ENCODE results near the gene OVAAL. TPM values are rescaled to one million over a fixed set of nuclear protein-coding genes. Genes with fewer than 3 reads are reported as not detected.

Gene OVAAL
- total RNA-seq (2014; rRNA removed; shearing (Covaris generic)) (not detected in 2 replicates), polyA plus RNA-seq (2016; fragmentation: Nextera tagmentation; extraction: Ambion mirVana) (not detected in 2 replicates)

GRCh38 chr1:180558664-180559063, at the start of gene OVAAL:
Gene OVAAL, plus strand, starts transcription at chr1:180558964.
- Histone ChIP-seq H3K79me2 (ENCODE audit: insufficient read depth) (no peaks in the 10 kb centered on the region), H3F3A (ENCODE audit: insufficient read depth) (peaks cover 15% of the 10 kb centered on the region), H2AFZ (no peak within 1 kb of the TSS), H3K9me3 (ENCODE audit: low read depth) (no peaks in the 10 kb centered on the region), H3K9ac (no peak within 1 kb of the TSS), H3K27me3 (replicated peaks; ENCODE audit: insufficient read depth) (no peaks in the 10 kb centered on the region), H3K4me3 (no peak within 1 kb of the TSS), H3K4me1 (ENCODE audit: insufficient read depth) (peaks cover 28% of the 10 kb centered on the region), H3K4me2 (ENCODE audit: unreplicated experiment) (no peak within 1 kb of the TSS), H3K36me3 (ENCODE audit: low read depth) (no peaks in the 10 kb centered on the region), H3K27ac (no peak within 1 kb of the TSS), H3K9me2 (ENCODE audit: insufficient read depth) (no peaks in the 10 kb centered on the region), H4K20me1 (ENCODE audit: insufficient read depth) (no peaks in the 10 kb centered on the region)
- in situ Hi-C loops (cut with MboI) = no loop called here
- no peak for TF ChIP-seq EZH2phosphoT487 (IDR thresholded peaks at IDR 0.05; ENCODE audit: insufficient read depth, low read depth)
- TF ChIP-seq EZH2 (IDR thresholded peaks at IDR 0.05; ENCODE audit: insufficient read depth, poor library complexity, severe bottlenecking) = no peak
- WGBS, 2 experiments (ENCODE audit: low coverage in 1 of 2, low lambda C conversion rate in 2 of 2, missing lambda C conversion rate in 2 of 2) = 43 to 45% methylated on average over 6 of the region's 6 CpGs
- no peak for DNase-seq

DNA sequence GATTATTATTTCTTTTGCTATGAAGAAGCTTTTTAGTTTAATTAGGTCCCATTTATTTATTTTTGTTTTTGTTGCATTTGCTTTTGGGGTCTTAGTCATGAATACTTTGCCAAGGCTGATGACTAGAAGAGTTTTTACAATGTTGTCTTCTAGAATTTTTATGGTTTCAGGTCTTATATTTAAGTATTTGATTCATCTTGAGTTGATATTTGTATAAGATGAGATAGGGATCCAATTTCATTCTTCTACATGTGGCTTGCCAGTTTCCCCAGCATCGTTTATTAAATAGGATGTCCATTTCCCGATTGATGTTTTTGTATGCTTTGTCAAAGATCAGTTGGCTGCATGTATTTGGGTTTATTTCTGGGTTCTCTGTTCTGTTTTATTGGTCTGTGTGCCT, 47.9 kb upstream of the OVAAL start:
- no peaks in the 10 kb centered on the region for H3K79me2 ChIP-seq (ENCODE audit: insufficient read depth)
- no peaks in the 10 kb centered on the region for H3K9me3 ChIP-seq (ENCODE audit: low read depth)
- H3F3A ChIP-seq (ENCODE audit: insufficient read depth) = no peaks in the 10 kb centered on the region
- no peaks in the 10 kb centered on the region for H3K36me3 ChIP-seq (ENCODE audit: low read depth)
- H3K4me3 ChIP-seq = no peak overlapping the region
- H4K20me1 ChIP-seq (ENCODE audit: insufficient read depth) = no peaks in the 10 kb centered on the region
- H3K4me2 ChIP-seq (ENCODE audit: unreplicated experiment) = no peak overlapping the region
- in situ Hi-C loops (cut with MboI) = loop anchor here (5.0 kb wide), 1 partner anchor 351 kb away; no protein-coding TSS in a partner anchor
- no peaks in the 10 kb centered on the region for H3K27me3 ChIP-seq (replicated peaks; ENCODE audit: insufficient read depth)
- no peak for TF ChIP-seq EZH2phosphoT487 (IDR thresholded peaks at IDR 0.05; ENCODE audit: insufficient read depth, low read depth)
- TF ChIP-seq EZH2 (IDR thresholded peaks at IDR 0.05; ENCODE audit: insufficient read depth, poor library complexity, severe bottlenecking) = no peak
- 95 to 100% methylated on average over 2 of the region's 2 CpGs for WGBS, 2 experiments (ENCODE audit: low coverage in 1 of 2, low lambda C conversion rate in 2 of 2, missing lambda C conversion rate in 2 of 2)
- no peak overlapping the region for H3K9ac ChIP-seq
- H3K4me1 ChIP-seq (ENCODE audit: insufficient read depth) = peaks cover 7% of the 10 kb centered on the region; the same call in 1 of the 2 replicates
- DNase-seq = no peak
- H3K9me2 ChIP-seq (ENCODE audit: insufficient read depth) = no peaks in the 10 kb centered on the region
- H3K27ac ChIP-seq = no peak overlapping the region
- no peak overlapping the region for H2AFZ ChIP-seq

DNA sequence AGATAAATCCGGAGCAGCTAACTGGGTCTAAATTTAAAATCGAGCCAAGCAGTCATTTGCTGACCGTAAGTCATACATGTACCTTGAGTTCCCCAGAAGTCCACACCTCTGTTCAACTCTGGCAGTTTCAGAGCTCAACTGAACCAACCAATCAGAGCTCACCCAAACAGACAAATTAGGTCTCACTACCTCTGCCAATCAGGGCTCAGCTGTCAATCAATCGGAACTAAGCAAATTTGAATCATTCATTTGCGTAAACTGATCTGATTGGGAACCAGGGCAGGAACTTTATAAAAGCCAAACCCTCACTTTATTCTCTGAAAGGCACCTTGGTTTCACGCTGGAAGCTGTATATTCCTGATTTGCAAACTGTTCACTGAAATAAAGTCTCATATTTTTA, 45.2 kb upstream of the OVAAL start:
- no peak overlapping the region for H3K27ac ChIP-seq
- H3K9ac ChIP-seq = no peak overlapping the region
- no peaks in the 10 kb centered on the region for H3K9me2 ChIP-seq (ENCODE audit: insufficient read depth)
- in situ Hi-C loops (cut with MboI) = loop anchor here (5.0 kb wide), 1 partner anchor 349 kb away; no protein-coding TSS in a partner anchor
- no peak for TF ChIP-seq EZH2 (IDR thresholded peaks at IDR 0.05; ENCODE audit: insufficient read depth, poor library complexity, severe bottlenecking)
- TF ChIP-seq EZH2phosphoT487 (IDR thresholded peaks at IDR 0.05; ENCODE audit: insufficient read depth, low read depth) = no peak
- WGBS, 2 experiments (ENCODE audit: low coverage in 1 of 2, low lambda C conversion rate in 2 of 2, missing lambda C conversion rate in 2 of 2) = 85 to 92% methylated on average over 6 of the region's 6 CpGs
- H3K79me2 ChIP-seq (ENCODE audit: insufficient read depth) = no peaks in the 10 kb centered on the region
- no peaks in the 10 kb centered on the region for H3K9me3 ChIP-seq (ENCODE audit: low read depth)
- H3K27me3 ChIP-seq (replicated peaks; ENCODE audit: insufficient read depth) = no peaks in the 10 kb centered on the region
- H3K4me3 ChIP-seq = no peak overlapping the region
- H3F3A ChIP-seq (ENCODE audit: insufficient read depth) = no peaks in the 10 kb centered on the region
- no peaks in the 10 kb centered on the region for H4K20me1 ChIP-seq (ENCODE audit: insufficient read depth)
- H3K4me1 ChIP-seq (ENCODE audit: insufficient read depth) = peaks cover 12% of the 10 kb centered on the region
- no peak overlapping the region for H3K4me2 ChIP-seq (ENCODE audit: unreplicated experiment)
- DNase-seq = no peak
- H2AFZ ChIP-seq = no peak overlapping the region
- no peaks in the 10 kb centered on the region for H3K36me3 ChIP-seq (ENCODE audit: low read depth)

- in situ Hi-C loops (cut with MboI) = no loop called here
- no peak for DNase-seq
- Histone ChIP-seq H3K27ac (no peak overlapping the region), H3K79me2 (ENCODE audit: insufficient read depth) (no peaks in the 10 kb centered on the region), H4K20me1 (ENCODE audit: insufficient read depth) (no peaks in the 10 kb centered on the region), H3K36me3 (ENCODE audit: low read depth) (no peaks in the 10 kb centered on the region), H3K27me3 (replicated peaks; ENCODE audit: insufficient read depth) (no peaks in the 10 kb centered on the region), H3K9me3 (ENCODE audit: low read depth) (no peaks in the 10 kb centered on the region), H3K4me2 (ENCODE audit: unreplicated experiment) (no peak overlapping the region), H3F3A (ENCODE audit: insufficient read depth) (no peaks in the 10 kb centered on the region), H2AFZ (peak overlapping the region; percentile 84), H3K4me3 (no peak overlapping the region), H3K4me1 (ENCODE audit: insufficient read depth) (peaks cover 12% of the 10 kb centered on the region), H3K9me2 (ENCODE audit: insufficient read depth) (no peaks in the 10 kb centered on the region), H3K9ac (no peak overlapping the region)
- 43 to 48% methylated on average over 3 of the region's 3 CpGs for WGBS, 2 experiments (ENCODE audit: low coverage in 1 of 2, low lambda C conversion rate in 2 of 2, missing lambda C conversion rate in 2 of 2)
- no peak for TF ChIP-seq EZH2phosphoT487 (IDR thresholded peaks at IDR 0.05; ENCODE audit: insufficient read depth, low read depth)
These were observed 43.4 kb upstream of the OVAAL start for GRCh38 chr1:180515364-180515763.
